GM18508 (cell line): Measurements from ENCODE around the gene CTSC.

Experiments used
- ATAC-seq: cut with Tn5 transposase; IDR thresholded peaks from one replicate; pipeline ENCODE4 v1.9.1; 2021; ENCODE audit warnings: moderate number of reproducible peaks; ENCODE audit not compliant: insufficient read depth, unreplicated experiment

CTSC gene

GRCh38 chr11:88337181-88337986 lies at the start of gene CTSC:
CTSC (minus strand) TSS chr11:88337736; CDS start chr11:88337672, 64 bp downstream.
- peak; percentile 75 for ATAC-seq

GRCh38 chr11:88384669-88385005 lies 47.1 kb upstream of the CTSC start:
- no peak for ATAC-seq

DNA sequence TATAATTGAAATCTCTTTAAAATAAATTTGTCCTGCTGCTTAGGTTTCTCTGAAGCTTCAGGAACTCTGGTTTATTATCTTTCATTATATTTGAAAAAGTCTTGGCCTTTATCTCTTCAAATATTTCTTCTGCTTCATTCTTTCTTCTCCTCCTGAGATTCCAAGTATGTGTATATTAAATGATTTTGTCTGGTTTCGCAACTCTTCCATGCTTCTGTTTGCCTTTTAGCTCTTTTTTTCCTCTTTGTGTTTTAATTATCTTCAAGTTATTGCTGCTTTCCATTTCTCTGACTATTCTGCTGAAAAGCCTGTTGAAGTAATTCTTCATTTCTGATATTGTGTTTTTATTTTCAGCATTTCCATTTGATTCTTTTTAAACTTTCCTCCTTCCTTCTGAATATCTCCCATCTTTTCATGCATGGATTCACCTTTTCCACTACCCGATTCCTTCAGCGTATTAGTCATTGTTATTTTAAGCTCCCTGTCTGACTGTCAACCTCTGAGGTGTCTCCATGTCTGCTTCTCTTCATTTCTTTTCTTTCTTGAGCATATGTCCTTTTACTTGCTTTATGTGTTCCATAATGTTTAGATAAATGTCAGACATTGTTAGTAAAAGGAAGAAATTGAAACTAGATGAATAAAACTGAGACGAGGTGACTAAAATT lies 46.6 kb upstream of the CTSC start:
- ATAC-seq, result no peak

GRCh38 chr11:88383447-88383846 lies 45.9 kb upstream of the CTSC start:
- ATAC-seq, result no peak

GRCh38 chr11:88379130-88379529 lies 41.6 kb upstream of the CTSC start:
- no peak for ATAC-seq

GRCh38 chr11:88378422-88379066 lies 41.0 kb upstream of the CTSC start:
- no peak for ATAC-seq

GRCh38 chr11:88377646-88378045 lies 40.1 kb upstream of the CTSC start:
- no peak for ATAC-seq

GRCh38 chr11:88377144-88377543 lies 39.6 kb upstream of the CTSC start:
- ATAC-seq, result no peak

DNA sequence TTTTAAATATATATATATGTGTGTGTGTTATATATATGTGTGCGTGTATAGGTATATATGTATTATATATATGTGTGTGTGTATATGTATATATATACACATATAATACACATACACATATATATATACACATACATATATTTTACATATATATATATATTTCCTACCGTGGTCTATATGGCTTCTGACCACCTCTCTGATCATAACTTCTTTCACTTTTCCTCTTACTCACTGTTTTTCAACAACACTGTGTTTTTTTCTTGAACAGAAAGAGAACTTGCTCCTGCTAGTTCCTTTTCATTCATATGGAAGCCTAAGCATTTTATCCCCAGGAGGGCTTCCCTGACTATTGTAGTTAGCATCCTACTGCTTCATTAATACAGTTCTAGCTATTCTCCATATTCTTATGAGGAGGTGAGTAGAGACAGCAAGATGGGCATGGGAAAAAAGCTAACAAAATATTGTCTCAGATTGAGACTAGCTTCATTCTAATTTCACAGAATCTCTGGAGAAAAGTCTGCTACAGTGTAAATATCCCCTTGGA lies 38.5 kb upstream of the CTSC start:
- no peak for ATAC-seq

DNA sequence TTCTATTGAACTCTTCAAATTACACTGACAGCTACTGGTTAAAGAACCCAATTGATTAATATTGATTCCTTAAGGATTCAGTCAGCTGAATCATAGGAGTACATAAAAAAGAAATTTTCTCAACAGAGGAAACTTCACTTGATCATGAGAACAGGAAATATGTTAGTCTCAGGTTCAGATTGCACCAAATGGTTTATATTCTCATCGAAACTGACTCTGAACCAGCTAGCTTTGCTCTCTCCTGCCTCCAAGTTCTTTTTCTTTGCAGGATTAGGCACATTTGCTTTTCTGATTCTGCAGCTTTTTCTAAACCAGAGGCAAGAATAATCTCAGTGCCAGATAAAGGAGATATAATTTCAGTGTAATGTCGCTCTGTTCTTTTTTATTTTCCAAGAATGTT lies 33.2 kb upstream of the CTSC start:
- no peak for ATAC-seq

DNA sequence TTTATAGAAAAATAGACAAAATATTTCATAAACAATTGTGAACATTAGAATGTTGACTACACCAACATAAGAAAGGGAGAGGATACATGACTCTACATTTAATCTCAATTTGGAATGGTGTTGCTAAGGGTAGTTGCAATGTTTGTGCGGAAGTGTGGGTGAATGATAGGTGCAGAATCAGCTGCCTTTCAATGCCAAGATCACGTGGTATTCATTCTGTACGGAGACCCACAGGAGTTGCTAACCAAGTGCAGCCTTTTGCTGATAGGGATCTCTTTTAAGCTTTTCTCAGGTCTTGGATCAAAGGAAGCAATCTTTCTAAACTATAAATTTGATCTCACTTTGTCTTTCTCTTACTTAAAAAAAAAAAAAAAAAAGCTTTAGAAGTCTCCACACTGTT lies 29.8 kb upstream of the CTSC start:
- ATAC-seq, result no peak

- ATAC-seq, result no peak
Observed at GRCh38 chr11:88363648-88364065, 26.1 kb upstream of the CTSC start.

GRCh38 chr11:88363004-88363403 lies 25.5 kb upstream of the CTSC start:
- ATAC-seq, result no peak

- no peak for ATAC-seq
Observed at GRCh38 chr11:88360141-88360540, 22.6 kb upstream of the CTSC start.

DNA sequence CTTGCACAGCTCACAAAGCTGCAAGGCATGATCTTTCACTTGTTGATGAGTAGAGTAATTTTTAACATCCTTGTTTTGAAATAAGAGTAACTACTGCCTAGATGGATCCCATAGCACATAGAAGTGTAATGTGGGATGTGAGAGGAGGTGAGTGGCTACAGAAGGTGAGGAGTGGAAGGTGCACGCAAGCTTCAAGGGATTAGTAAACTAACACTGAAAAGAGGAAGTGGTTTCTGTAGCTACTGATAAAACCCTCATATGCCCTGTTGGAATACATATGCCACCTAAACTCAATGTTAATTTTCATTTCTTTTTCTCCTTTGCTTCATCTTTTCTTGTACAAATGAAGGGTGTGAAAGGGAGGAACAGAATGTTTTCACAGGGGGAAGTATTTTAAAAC lies 22.0 kb upstream of the CTSC start:
- ATAC-seq, result peak; percentile 64

DNA sequence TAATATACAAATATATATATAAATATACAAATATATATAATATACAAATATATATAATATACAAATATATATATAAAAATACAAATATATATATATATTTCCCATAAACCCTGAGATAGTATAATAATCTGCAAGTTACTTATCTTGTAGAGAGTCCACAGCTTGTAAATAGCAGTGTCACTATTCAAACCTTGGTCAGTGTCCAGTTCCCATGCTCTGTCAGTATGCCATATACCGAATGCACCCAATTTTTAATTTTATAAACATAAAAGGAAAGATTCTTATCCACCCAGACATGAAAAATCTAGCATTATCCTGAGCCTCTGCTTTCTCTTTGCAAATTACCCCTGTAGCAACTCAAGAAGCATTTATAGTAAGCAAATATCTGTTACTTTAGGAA lies 21.6 kb upstream of the CTSC start:
- ATAC-seq, result no peak

DNA sequence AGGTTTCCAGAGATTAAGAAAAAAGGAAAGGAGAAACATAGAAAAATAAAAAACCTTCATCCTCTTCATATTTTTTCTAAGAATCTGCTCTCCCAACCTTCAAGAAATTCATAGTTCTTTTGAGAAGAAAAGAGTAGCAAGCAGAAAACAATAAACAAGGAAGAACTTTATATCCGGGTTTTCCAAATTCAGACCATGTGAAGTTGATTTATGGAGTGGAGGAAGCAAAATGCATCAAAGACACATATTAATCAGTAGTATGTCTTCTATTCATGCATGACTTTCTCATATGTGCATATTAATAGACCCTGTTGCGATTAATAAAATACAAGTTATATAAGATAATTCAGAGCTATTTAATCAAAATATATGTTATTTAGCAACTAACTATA lies 20.5 kb upstream of the CTSC start:
- ATAC-seq, result no peak

- ATAC-seq, result peak; percentile 38
Observed at GRCh38 chr11:88357323-88358039, 19.9 kb upstream of the CTSC start.

- ATAC-seq, result no peak
Observed at GRCh38 chr11:88355887-88356286, 18.4 kb upstream of the CTSC start.

DNA sequence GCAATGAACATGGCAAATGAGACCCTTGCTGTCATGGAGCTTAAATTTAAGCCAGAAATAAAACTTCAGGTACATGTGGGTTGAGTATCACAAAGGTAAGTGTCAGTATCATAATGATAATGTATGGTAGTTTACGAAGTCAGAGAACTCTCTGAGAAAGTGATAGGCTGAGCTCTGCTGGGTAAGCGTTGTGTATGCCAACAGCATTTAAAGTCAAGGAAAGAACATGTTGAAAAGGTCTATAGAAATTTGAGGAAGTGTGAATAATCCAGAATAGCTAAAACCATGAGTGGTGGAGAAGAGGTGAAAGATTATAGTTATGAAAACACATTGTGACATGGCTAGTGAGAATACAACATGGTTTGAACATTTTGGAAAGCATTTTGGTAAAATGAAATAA lies 17.4 kb upstream of the CTSC start:
- no peak for ATAC-seq
